ENCODE measurements around the gene MATN4.
A peak's percentile ranks its signal among the peaks of the same experiment; 100 is the strongest.

MATN4 gene

GRCh38 chr20:45309075-45309474, 976 bp upstream of the MATN4 start:
- Histone ChIP-seq H3K9me3 (ENCODE audit: insufficient read depth, low read length) (no peaks in the 10 kb centered on the region), H3K27ac (ENCODE audit: low read depth, low read length) (no peak overlapping the region), H3K79me2 (ENCODE audit: insufficient read depth, low read length) (no peaks in the 10 kb centered on the region), H2AFZ (ENCODE audit: low read depth, low read length, severe bottlenecking) (no peak overlapping the region), H3K9me2 (replicated peaks; ENCODE audit: insufficient read depth, low read length) (no peaks in the 10 kb centered on the region), H3K27me3 (ENCODE audit: low read length) (no peaks in the 10 kb centered on the region), H3K36me3 (ENCODE audit: low read length) (no peaks in the 10 kb centered on the region), H3K4me3 (ENCODE audit: insufficient read depth, low read length, poor library complexity, severe bottlenecking) (no peak overlapping the region), H3F3A (ENCODE audit: insufficient read depth) (no peaks in the 10 kb centered on the region), H4K20me1 (ENCODE audit: low read depth, low read length) (no peaks in the 10 kb centered on the region), H3K9ac (ENCODE audit: low read length) (no peak overlapping the region), H3K4me2 (ENCODE audit: low read depth, low read length, poor library complexity, severe bottlenecking) (no peak overlapping the region)
- TF ChIP-seq CTCF (IDR thresholded peaks at IDR 0.05; ENCODE audit: insufficient read depth, low read length, poor library complexity, severe bottlenecking) = no peak
- TF ChIP-seq EZH2phosphoT487 (conservative IDR thresholded peaks at IDR 0.05; ENCODE audit: low read length) = no peak

GRCh38 chr20:45307076-45307640, 941 bp downstream of the MATN4 start:
- no peak for TF ChIP-seq CTCF (IDR thresholded peaks at IDR 0.05; ENCODE audit: insufficient read depth, low read length, poor library complexity, severe bottlenecking)
- TF ChIP-seq EZH2phosphoT487 (conservative IDR thresholded peaks at IDR 0.05; ENCODE audit: low read length) = no peak
- Histone ChIP-seq H3F3A (ENCODE audit: insufficient read depth) (no peaks in the 10 kb centered on the region), H3K27ac (ENCODE audit: low read depth, low read length) (no peak overlapping the region), H3K79me2 (ENCODE audit: insufficient read depth, low read length) (no peaks in the 10 kb centered on the region), H3K36me3 (ENCODE audit: low read length) (no peaks in the 10 kb centered on the region), H3K4me3 (ENCODE audit: insufficient read depth, low read length, poor library complexity, severe bottlenecking) (no peak overlapping the region), H2AFZ (ENCODE audit: low read depth, low read length, severe bottlenecking) (no peak overlapping the region), H3K9ac (ENCODE audit: low read length) (no peak overlapping the region), H3K9me2 (replicated peaks; ENCODE audit: insufficient read depth, low read length) (no peaks in the 10 kb centered on the region), H3K9me3 (ENCODE audit: insufficient read depth, low read length) (no peaks in the 10 kb centered on the region), H3K27me3 (ENCODE audit: low read length) (no peaks in the 10 kb centered on the region), H4K20me1 (ENCODE audit: low read depth, low read length) (no peaks in the 10 kb centered on the region), H3K4me2 (ENCODE audit: low read depth, low read length, poor library complexity, severe bottlenecking) (no peak overlapping the region)

GRCh38 chr20:45306431-45306982, 1.6 kb downstream of the MATN4 start, which contains the start of gene RBPJL:
RBPJL (plus strand) TSS chr20:45306840; CDS start chr20:45306923, 83 bp downstream.
- Histone ChIP-seq H3K9me3 (ENCODE audit: insufficient read depth, low read length) (no peaks in the 10 kb centered on the region), H3K79me2 (ENCODE audit: insufficient read depth, low read length) (no peaks in the 10 kb centered on the region), H3K4me2 (ENCODE audit: low read depth, low read length, poor library complexity, severe bottlenecking) (no peak within 1 kb of the TSS), H3K27ac (ENCODE audit: low read depth, low read length) (no peak within 1 kb of the TSS), H3F3A (ENCODE audit: insufficient read depth) (no peaks in the 10 kb centered on the region), H3K36me3 (ENCODE audit: low read length) (no peaks in the 10 kb centered on the region), H3K9me2 (replicated peaks; ENCODE audit: insufficient read depth, low read length) (no peaks in the 10 kb centered on the region), H2AFZ (ENCODE audit: low read depth, low read length, severe bottlenecking) (no peak within 1 kb of the TSS), H3K4me3 (ENCODE audit: insufficient read depth, low read length, poor library complexity, severe bottlenecking) (no peak within 1 kb of the TSS), H3K27me3 (ENCODE audit: low read length) (no peaks in the 10 kb centered on the region), H4K20me1 (ENCODE audit: low read depth, low read length) (no peaks in the 10 kb centered on the region), H3K9ac (ENCODE audit: low read length) (no peak within 1 kb of the TSS)
- no peak for TF ChIP-seq EZH2phosphoT487 (conservative IDR thresholded peaks at IDR 0.05; ENCODE audit: low read length)
- peak; percentile 90 for TF ChIP-seq CTCF (IDR thresholded peaks at IDR 0.05; ENCODE audit: insufficient read depth, low read length, poor library complexity, severe bottlenecking)
